Measurements from ENCODE around the gene PTPRM. TPM values are rescaled to one million over a fixed set of nuclear protein-coding genes. Genes with fewer than 3 reads are reported as not detected.

PTPRM gene
- total and polyA plus RNA-seq, 3 donors from 2014 or later: 76.4 to 101 (median 94.6) TPM

- WGBS, 2 donors: 69 to 75% methylated on average over 8 of the region's 8 CpGs
- no peaks in the 10 kb centered on the region for H3K36me3 ChIP-seq (ENCODE audit: low read depth, missing control alignments)
Observed at GRCh38 chr18:8399138-8399537, 832.0 kb downstream of the PTPRM start.

GRCh38 chr18:8400193-8400752 lies 833.2 kb downstream of the PTPRM start:
- WGBS, 2 donors: 91 to 94% methylated on average over 11 to 17 of the region's 17 CpGs
- no peak for DNase-seq
- H3K4me1 ChIP-seq: no peaks in the 10 kb centered on the region
- H3K27me3 ChIP-seq: no peaks in the 10 kb centered on the region
- no peak for TF ChIP-seq POLR2A (IDR thresholded peaks at IDR 0.05)
- no peak for TF ChIP-seq CTCF (IDR thresholded peaks at IDR 0.05)
- H3K9me3 ChIP-seq: no peaks in the 10 kb centered on the region
- no peaks in the 10 kb centered on the region for H3K36me3 ChIP-seq (ENCODE audit: low read depth, missing control alignments)
- intact Hi-C loops (cut with DNase I; ENCODE audit: low total_unique reads): no loop called here
- no peak overlapping the region for H3K27ac ChIP-seq
- H3K4me3 ChIP-seq: no peak overlapping the region

More at GRCh38 chr18:8399138-8399537, 832.0 kb downstream of the PTPRM start:
- Histone ChIP-seq H3K27ac (no peak overlapping the region), H3K27me3 (no peaks in the 10 kb centered on the region), H3K4me3 (no peak overlapping the region), H3K4me1 (no peaks in the 10 kb centered on the region), H3K9me3 (no peaks in the 10 kb centered on the region)
- intact Hi-C loops (cut with DNase I; ENCODE audit: low total_unique reads): loop anchor here (10.0 kb wide), 1 partner anchor 1124 kb away; no protein-coding TSS in a partner anchor
- TF ChIP-seq POLR2A (IDR thresholded peaks at IDR 0.05): no peak
- no peak for TF ChIP-seq CTCF (IDR thresholded peaks at IDR 0.05)
- no peak for DNase-seq

- no peak for DNase-seq
- Histone ChIP-seq H3K4me3 (no peak overlapping the region), H3K27me3 (no peaks in the 10 kb centered on the region), H3K27ac (no peak overlapping the region), H3K36me3 (ENCODE audit: low read depth, missing control alignments) (no peaks in the 10 kb centered on the region), H3K4me1 (no peaks in the 10 kb centered on the region), H3K9me3 (no peaks in the 10 kb centered on the region)
- intact Hi-C loops (cut with DNase I; ENCODE audit: low total_unique reads): no loop called here
- WGBS, 2 donors: 50 to 70% methylated on average over 2 of the region's 2 CpGs
- TF ChIP-seq CTCF (IDR thresholded peaks at IDR 0.05) (no peak), POLR2A (IDR thresholded peaks at IDR 0.05) (no peak)
Observed at GRCh38 chr18:8400825-8401224, 833.7 kb downstream of the PTPRM start.

GRCh38 chr18:8401606-8402005 lies 834.5 kb downstream of the PTPRM start:
- intact Hi-C loops (cut with DNase I; ENCODE audit: low total_unique reads): no loop called here

More at GRCh38 chr18:8401606-8402005, 834.5 kb downstream of the PTPRM start:
- no peaks in the 10 kb centered on the region for H3K4me1 ChIP-seq
- no peaks in the 10 kb centered on the region for H3K9me3 ChIP-seq
- H3K4me3 ChIP-seq: no peak overlapping the region
- no peak for DNase-seq
- no peaks in the 10 kb centered on the region for H3K36me3 ChIP-seq (ENCODE audit: low read depth, missing control alignments)
- H3K27ac ChIP-seq: no peak overlapping the region
- 89 to 94% methylated on average over 5 to 17 of the region's 17 CpGs for WGBS, 2 donors
- H3K27me3 ChIP-seq: no peaks in the 10 kb centered on the region
- no peak for TF ChIP-seq POLR2A (IDR thresholded peaks at IDR 0.05)
- TF ChIP-seq CTCF (IDR thresholded peaks at IDR 0.05): no peak
